ENCODE data around the gene PTCRA. TPM values are rescaled to one million over a fixed set of nuclear protein-coding genes. Genes with fewer than 3 reads are reported as not detected.
A peak's percentile ranks its signal among the peaks of the same experiment; 100 is the strongest.
"Not testable (repeated sequence)": the region's sequence is repeated elsewhere in the genome, so short reads cannot be mapped to it uniquely, and the experiment has no call there.

PTCRA gene
- total RNA-seq, 2 experiments from 2014 or later = not detected

DNA sequence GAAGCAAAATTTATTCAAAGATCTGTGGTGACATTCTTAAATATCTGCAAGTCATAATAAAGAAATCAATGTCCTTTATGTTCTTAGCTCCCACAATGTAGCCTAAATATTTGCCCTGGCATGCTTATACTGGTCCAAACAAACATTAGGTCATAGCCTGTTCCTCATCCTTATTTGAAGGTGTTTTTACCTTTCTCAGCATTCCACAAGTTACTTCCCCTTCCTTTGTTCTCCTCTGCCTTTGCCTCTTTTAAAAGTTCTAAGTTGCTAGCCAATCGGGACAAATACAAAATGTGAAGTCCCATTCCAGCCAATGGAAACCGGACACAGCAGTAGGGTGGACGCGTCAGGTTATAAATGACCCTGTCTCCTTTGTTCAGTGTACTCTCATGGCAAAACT lies 38.6 kb downstream of the PTCRA start:
- H3K9me3 Mint-ChIP-seq; H3K27ac Mint-ChIP-seq; intact Hi-C loops (cut with micrococcal nuclease); POLR2A ChIA-PET; H3K4me1 Mint-ChIP-seq (ENCODE audit: low read depth); H3K4me3 Mint-ChIP-seq; H3K27me3 Mint-ChIP-seq; DNase-seq; CTCF ChIA-PET; H3K36me3 Mint-ChIP-seq: not testable (repeated sequence)

DNA sequence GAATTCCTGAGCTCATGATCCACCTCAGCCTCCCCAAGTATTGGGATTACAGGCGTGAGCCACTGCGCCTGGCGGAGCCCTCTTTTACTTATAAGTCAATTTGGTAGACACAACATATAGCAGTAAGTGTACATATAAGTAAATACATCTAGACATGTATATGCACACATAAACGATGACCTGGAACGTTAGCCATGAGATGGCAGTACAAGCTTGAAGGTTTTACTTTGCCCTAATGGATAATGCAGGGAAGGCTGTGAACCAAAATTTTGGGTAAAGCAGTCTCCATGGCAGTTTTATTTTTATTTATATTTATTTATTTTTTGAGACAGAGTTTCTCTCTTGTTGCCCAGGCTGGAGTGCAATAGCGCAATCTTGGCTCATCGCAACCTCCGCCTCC lies 42.3 kb downstream of the PTCRA start:
- intact Hi-C loops (cut with micrococcal nuclease) = no loop called here
- Mint-ChIP-seq H3K27ac (no peak overlapping the region), H3K27me3 (no peaks in the 10 kb centered on the region), H3K4me3 (no peak overlapping the region), H3K36me3 (peaks cover 12% of the 10 kb centered on the region), H3K9me3 (no peaks in the 10 kb centered on the region), H3K4me1 (ENCODE audit: low read depth) (peaks cover 13% of the 10 kb centered on the region)
- CTCF ChIA-PET = interaction anchor here (1.0 to 1.1 kb wide), 2 partner anchors 17 to 186 kb away, joined by 3 read pairs; no protein-coding TSS in a partner anchor
- DNase-seq = no peak
- POLR2A ChIA-PET = no interaction called here

DNA sequence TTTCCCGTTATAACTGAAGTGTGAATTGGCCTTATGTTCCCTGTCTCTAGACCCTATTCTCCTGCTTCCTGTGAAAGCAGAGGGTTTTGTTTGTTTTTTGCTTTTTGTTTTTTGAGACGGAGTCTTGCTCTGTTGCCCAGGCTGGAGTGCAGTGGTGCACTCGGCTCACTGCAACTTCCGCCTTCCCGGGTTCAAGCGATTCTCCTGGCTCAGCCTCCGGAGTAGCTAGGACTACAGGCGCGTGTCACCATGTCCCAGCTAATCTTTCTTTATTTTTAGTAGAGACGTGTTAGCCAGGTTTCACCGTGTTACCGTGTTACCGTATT lies 44.0 kb downstream of the PTCRA start:
- H3K4me3 Mint-ChIP-seq = no peak overlapping the region
- POLR2A ChIA-PET = no interaction called here

DNA sequence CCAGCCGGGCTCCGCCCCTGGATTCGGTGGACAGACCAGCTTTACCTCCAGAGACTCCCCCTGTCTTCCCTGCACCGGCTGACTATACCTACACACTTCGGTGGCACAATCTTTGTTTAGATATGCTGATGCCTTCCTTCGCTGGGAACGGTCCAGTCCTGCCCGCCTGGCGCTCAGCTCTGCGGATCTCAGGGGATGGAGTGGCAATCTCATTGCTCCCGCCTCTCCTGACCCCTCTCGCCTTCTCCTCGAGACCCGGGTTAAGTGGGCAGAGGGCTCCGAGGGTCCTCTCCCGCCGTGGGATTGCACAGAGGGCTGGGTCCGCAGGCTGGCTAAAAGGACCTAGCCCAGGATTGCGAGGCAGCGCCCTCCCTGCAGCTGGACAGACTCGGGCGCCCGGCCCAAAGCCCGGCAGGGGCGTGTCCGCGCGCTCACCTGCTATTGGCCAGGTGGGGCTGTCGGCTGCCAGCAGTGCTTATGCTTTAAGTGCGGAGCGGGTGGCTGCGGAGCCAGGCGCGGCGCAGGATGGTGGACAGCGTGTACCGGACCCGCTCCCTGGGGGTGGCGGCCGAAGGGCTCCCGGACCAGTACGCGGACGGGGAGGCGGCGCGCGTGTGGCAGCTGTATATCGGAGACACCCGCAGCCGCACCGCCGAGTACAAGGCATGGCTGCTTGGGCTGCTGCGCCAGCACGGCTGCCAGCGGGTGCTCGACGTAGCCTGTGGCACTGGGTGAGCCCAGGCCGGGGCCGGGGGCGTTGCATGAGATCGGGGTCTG lies 44.6 kb downstream of the PTCRA start, which contains the start of gene GNMT:
GNMT (plus strand) TSS at position 512 of the 777 bp plus-strand sequence; CDS start at position 526, 14 bp downstream.
- POLR2A ChIA-PET = no interaction called here
- peak; percentile 45 for DNase-seq
- Mint-ChIP-seq H3K36me3 (peaks cover 16% of the 10 kb centered on the region), H3K27me3 (no peaks in the 10 kb centered on the region), H3K27ac (no peak within 1 kb of the TSS), H3K9me3 (no peaks in the 10 kb centered on the region), H3K4me1 (ENCODE audit: low read depth) (peaks cover 13% of the 10 kb centered on the region), H3K4me3 (peak within 1 kb of the TSS; percentile 59)
- intact Hi-C loops (cut with micrococcal nuclease) = loop anchor here (5.0 kb wide), 1 partner anchor 58 kb away; no protein-coding TSS in a partner anchor
- CTCF ChIA-PET = interaction anchor here (1.9 kb wide), 1 partner anchor 183 kb away, joined by 7 read pairs; no protein-coding TSS in a partner anchor

More for the DNA sequence above, 44.0 kb downstream of the PTCRA start:
- no peak for DNase-seq
- H3K27ac Mint-ChIP-seq = no peak overlapping the region
- CTCF ChIA-PET = interaction anchor here (1.9 kb wide), 1 partner anchor 184 kb away, joined by 7 read pairs; no protein-coding TSS in a partner anchor
- no peaks in the 10 kb centered on the region for H3K9me3 Mint-ChIP-seq
- peaks cover 13% of the 10 kb centered on the region for H3K4me1 Mint-ChIP-seq (ENCODE audit: low read depth)
- H3K36me3 Mint-ChIP-seq = peaks cover 16% of the 10 kb centered on the region
- H3K27me3 Mint-ChIP-seq = no peaks in the 10 kb centered on the region
- intact Hi-C loops (cut with micrococcal nuclease) = loop anchor here (5.0 kb wide), 1 partner anchor 58 kb away; no protein-coding TSS in a partner anchor

DNA sequence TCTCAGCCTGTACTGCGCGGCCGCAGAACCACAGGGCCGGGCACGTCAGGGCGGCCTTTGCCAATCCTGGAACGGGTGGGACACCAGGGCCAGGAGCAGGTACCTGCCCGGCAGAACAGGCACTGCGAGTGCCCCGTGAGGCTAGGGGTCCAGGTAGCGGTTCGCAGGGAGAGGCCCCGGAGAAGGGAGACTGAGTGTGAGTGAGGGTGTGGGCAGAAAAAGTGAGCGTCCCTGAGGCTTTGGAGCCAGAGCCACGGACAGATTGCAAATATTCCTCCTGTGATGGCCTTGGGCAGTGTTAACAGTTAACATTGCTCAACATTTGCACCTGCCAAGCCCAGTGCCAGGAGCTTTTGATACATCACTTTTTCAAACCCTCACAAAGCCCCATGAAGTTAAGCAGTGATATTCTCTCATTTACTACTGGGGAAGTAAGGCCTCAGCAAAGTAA lies 45.2 kb downstream of the PTCRA start:
- H3K4me1 Mint-ChIP-seq (ENCODE audit: low read depth) = peaks cover 13% of the 10 kb centered on the region
- H3K36me3 Mint-ChIP-seq = peaks cover 16% of the 10 kb centered on the region
- no peak overlapping the region for H3K4me3 Mint-ChIP-seq
- no peaks in the 10 kb centered on the region for H3K27me3 Mint-ChIP-seq
- POLR2A ChIA-PET = no interaction called here
- CTCF ChIA-PET = interaction anchor here (1.9 kb wide), 1 partner anchor 183 kb away, joined by 7 read pairs; no protein-coding TSS in a partner anchor
- intact Hi-C loops (cut with micrococcal nuclease) = loop anchor here (5.0 kb wide), 1 partner anchor 59 kb away; no protein-coding TSS in a partner anchor
- no peak for DNase-seq
- H3K27ac Mint-ChIP-seq = no peak overlapping the region
- H3K9me3 Mint-ChIP-seq = no peaks in the 10 kb centered on the region

DNA sequence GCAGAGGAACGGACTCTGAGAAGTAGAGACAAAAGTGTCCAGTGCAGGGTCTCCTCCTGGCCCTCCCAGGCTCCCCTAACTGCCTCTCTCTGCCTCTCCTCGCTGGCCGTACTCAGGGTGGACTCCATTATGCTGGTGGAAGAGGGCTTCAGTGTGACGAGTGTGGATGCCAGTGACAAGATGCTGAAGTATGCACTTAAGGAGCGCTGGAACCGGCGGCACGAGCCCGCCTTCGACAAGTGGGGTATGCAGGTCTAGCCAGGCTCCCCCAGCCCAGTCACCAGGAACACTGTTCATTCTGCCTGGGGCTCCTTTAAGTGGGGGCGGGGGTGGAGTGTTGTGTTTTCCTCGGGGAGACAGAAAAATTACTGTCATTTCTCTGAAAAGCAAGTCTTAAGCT lies 46.2 kb downstream of the PTCRA start:
- Mint-ChIP-seq H3K4me3 (no peak overlapping the region), H3K27me3 (no peaks in the 10 kb centered on the region), H3K4me1 (ENCODE audit: low read depth) (peaks cover 13% of the 10 kb centered on the region), H3K36me3 (peaks cover 16% of the 10 kb centered on the region), H3K9me3 (no peaks in the 10 kb centered on the region), H3K27ac (no peak overlapping the region)
- ChIA-PET POLR2A (no interaction called here), CTCF (interaction anchor here (1.0 kb wide), 1 partner anchor 182 kb away, joined by 4 read pairs; no protein-coding TSS in a partner anchor)
- intact Hi-C loops (cut with micrococcal nuclease) = loop anchor here (5.0 kb wide), 1 partner anchor 60 kb away; no protein-coding TSS in a partner anchor
- no peak for DNase-seq

DNA sequence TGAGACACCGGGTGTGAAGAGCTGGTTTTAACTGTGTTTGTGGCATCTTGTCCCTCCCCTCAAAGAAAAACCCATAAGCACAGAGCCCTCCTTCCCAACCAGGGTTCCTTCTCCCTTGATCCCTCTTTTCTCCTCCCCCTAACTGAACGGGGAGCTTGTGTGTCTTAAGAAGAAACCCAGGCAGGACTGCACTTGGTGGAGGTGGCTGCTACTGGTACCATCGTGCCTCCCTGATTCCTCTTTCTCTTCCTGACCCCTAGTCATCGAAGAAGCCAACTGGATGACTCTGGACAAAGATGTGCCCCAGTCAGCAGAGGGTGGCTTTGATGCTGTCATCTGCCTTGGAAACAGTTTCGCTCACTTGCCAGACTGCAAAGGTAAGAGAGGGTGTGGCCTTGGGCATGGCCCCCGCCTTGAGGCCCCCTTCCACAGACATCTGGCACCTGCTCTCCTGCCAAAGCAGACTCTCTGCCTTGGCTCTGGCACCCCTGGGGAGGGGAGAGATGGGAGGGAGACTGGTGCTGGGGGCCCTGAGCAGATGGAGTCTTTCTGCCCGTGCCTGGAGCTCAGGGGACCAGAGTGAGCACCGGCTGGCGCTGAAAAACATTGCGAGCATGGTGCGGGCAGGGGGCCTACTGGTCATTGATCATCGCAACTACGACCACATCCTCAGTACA lies 46.8 kb downstream of the PTCRA start:
- POLR2A ChIA-PET = no interaction called here

DNA sequence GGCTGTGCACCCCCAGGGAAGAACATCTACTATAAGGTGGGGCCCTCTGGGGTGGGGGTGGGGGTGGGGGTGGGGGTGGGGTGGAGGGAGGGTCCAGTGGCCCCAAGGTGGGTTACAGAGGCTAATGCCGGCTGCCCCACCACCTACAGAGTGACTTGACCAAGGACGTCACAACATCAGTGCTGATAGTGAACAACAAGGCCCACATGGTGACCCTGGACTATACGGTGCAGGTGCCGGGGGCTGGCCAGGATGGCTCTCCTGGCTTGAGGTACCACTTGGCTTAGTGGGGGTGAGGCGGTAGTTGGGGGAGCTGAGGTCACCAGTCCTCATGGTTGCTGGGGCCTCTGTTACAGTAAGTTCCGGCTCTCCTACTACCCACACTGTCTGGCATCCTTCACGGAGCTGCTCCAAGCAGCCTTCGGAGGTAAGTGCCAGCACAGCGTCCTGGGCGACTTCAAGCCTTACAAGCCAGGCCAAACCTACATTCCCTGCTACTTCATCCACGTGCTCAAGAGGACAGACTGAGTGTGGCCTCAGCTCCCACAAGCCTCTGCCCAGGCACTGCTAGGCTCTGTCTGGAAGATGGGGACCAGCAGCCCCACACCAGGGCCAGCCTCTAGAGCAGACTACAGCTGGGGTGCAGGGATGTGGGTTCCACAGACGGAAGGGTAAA lies 47.5 kb downstream of the PTCRA start:
- peaks cover 19% of the 10 kb centered on the region for H3K36me3 Mint-ChIP-seq
- no peaks in the 10 kb centered on the region for H3K9me3 Mint-ChIP-seq
- ChIA-PET CTCF (interaction anchor here (0.5 kb wide), 1 partner anchor 104 kb away, joined by 4 read pairs; no protein-coding TSS in a partner anchor), POLR2A (no interaction called here)
- no peak overlapping the region for H3K4me3 Mint-ChIP-seq
- no peaks in the 10 kb centered on the region for H3K27me3 Mint-ChIP-seq
- no peak for DNase-seq
- no peak overlapping the region for H3K27ac Mint-ChIP-seq
- peaks cover 13% of the 10 kb centered on the region for H3K4me1 Mint-ChIP-seq (ENCODE audit: low read depth)
- intact Hi-C loops (cut with micrococcal nuclease) = loop anchor here (5.0 kb wide), 1 partner anchor 61 kb away; no protein-coding TSS in a partner anchor

More for the DNA sequence above, 46.8 kb downstream of the PTCRA start:
- Mint-ChIP-seq H3K4me3 (no peak overlapping the region), H3K4me1 (ENCODE audit: low read depth) (peaks cover 13% of the 10 kb centered on the region), H3K27ac (no peak overlapping the region), H3K27me3 (no peaks in the 10 kb centered on the region), H3K36me3 (peaks cover 19% of the 10 kb centered on the region), H3K9me3 (no peaks in the 10 kb centered on the region)
- DNase-seq = no peak
- intact Hi-C loops (cut with micrococcal nuclease) = loop anchor here (5.0 kb wide), 1 partner anchor 60 kb away; no protein-coding TSS in a partner anchor
- CTCF ChIA-PET = interaction anchor here (0.5 to 1.0 kb wide), 2 partner anchors 105 to 181 kb away, joined by 4 read pairs; no protein-coding TSS in a partner anchor

DNA sequence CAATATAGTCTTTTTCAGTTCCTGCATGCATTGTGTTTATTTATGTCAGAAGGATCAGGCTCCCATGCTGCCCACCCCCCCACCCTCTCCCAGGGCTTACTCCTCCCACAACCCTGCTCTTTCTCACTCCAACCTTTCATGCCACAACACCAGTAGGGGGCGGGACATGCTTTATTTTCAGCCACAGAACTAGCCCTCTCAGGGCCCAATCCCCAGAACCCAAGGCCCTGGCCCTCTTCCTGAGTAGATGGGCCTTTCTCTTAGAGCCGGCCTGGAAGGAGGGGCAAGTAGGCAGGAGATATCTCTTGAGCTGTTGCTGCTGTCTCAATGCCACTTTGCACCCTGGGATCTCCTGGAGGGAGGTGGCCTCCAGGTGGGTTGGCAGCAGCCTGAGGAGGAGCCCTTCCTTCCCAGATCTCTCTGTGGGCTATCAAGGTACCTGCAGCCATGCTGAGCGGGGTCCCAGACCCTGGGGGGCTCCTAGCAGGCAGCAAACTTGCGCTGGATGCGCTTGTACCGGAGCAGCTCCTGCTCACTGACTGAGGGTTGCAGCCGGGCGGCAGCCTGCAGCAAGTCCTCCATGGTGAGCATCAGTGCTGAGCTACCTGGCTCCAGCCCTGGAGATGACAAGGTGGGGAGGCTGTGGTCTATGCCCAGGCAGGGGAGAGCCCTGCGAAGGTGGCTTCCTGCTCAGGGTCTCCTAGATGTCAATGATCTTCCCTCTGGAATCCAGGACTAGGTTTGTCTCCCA lies 48.2 kb downstream of the PTCRA start:
- H3K27me3 Mint-ChIP-seq = no peaks in the 10 kb centered on the region
- intact Hi-C loops (cut with micrococcal nuclease) = loop anchor here (5.0 kb wide), 1 partner anchor 62 kb away; no protein-coding TSS in a partner anchor
- CTCF ChIA-PET = interaction anchor here (0.6 to 1.8 kb wide), 4 partner anchors 11 to 179 kb away, joined by 3 to 15 read pairs (median 4); partner anchors contain the start of gene RRP36
- no peaks in the 10 kb centered on the region for H3K9me3 Mint-ChIP-seq
- H3K36me3 Mint-ChIP-seq = peaks cover 21% of the 10 kb centered on the region
- no peak overlapping the region for H3K27ac Mint-ChIP-seq
- no peak overlapping the region for H3K4me3 Mint-ChIP-seq
- POLR2A ChIA-PET = no interaction called here
- H3K4me1 Mint-ChIP-seq (ENCODE audit: low read depth) = peaks cover 13% of the 10 kb centered on the region
- peak; percentile 63 for DNase-seq

DNA sequence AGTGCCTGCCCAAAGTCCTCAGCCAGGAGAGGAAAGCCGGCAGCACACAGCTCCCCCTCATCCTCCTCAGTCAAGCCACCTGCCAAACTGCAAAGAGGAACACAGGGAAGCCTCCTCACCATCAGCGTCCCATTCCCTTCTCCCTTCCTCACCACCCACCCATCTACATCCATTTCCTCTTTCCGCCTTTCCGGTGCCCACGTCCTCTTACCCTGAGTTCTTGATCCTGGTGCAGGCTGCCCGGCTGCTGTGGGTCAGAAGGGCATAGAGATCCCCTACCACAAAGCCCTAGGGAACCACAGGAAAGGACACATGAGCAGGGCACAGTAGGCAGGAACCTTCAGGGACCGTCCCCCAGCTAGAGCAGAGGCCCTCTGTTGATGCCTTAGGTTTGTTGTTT lies 50.7 kb downstream of the PTCRA start:
- H3K36me3 Mint-ChIP-seq = peaks cover 27% of the 10 kb centered on the region
- no peaks in the 10 kb centered on the region for H3K27me3 Mint-ChIP-seq
- ChIA-PET POLR2A (no interaction called here), CTCF (no interaction called here)
- no peak overlapping the region for H3K27ac Mint-ChIP-seq
- H3K4me1 Mint-ChIP-seq (ENCODE audit: low read depth) = peaks cover 10% of the 10 kb centered on the region
- no peak overlapping the region for H3K4me3 Mint-ChIP-seq
- intact Hi-C loops (cut with micrococcal nuclease) = no loop called here
- DNase-seq = no peak
- no peaks in the 10 kb centered on the region for H3K9me3 Mint-ChIP-seq

DNA sequence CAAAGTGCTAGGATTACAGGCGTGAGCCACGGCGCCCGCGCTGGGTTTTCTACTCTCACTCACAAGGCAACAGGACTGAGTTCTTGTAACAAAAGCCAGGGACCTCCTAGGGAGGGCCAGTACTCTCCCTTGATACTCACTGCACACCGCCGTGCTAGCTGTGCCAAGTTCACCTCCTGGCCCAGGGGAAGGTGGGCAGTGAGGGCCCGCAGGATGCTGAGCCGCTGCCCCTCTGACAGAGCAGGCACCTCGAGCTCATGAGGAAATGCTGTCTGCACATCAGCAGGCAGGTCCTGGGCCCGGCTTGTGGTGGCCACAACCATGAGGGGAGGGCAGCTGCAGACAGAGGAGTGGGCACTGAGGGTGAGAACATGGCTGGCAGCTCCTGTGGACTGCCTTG lies 51.4 kb downstream of the PTCRA start:
- no peak for DNase-seq
- no peak overlapping the region for H3K4me3 Mint-ChIP-seq
- CTCF ChIA-PET = no interaction called here
- intact Hi-C loops (cut with micrococcal nuclease) = no loop called here
- no peak overlapping the region for H3K27ac Mint-ChIP-seq
- H3K27me3 Mint-ChIP-seq = no peaks in the 10 kb centered on the region
- POLR2A ChIA-PET = no interaction called here
- H3K9me3 Mint-ChIP-seq = no peaks in the 10 kb centered on the region
- H3K36me3 Mint-ChIP-seq = peaks cover 22% of the 10 kb centered on the region
- H3K4me1 Mint-ChIP-seq (ENCODE audit: low read depth) = peaks cover 9% of the 10 kb centered on the region

All from activated CD4-positive, alpha-beta memory T cell treated with anti-CD3 and anti-CD28 coated beads for 36 hours (primary cell).